GM23338 (cell line): ENCODE measurements around the gene CDKL4. TPM values are rescaled to one million over a fixed set of nuclear protein-coding genes. Genes with fewer than 3 reads are reported as not detected.

Source experiments
- ATAC-seq: fragments of 200-7000 bp; cut with Tn5 transposase; 3 replicates; pipeline ENCODE4 v1.9.1; 2020
- DNase-seq: peaks from one replicate; pipeline ENCODE4 v3.0.0-alpha.2; 2015; ENCODE audit warnings: low spot score
- H2AFZ ChIP-seq: fragments of 200-600 bp; sonication (generic); 2 replicates; pipeline ENCODE4 v1.8.0; 2016; ENCODE audit warnings: antibody characterized with exemption, mild to moderate bottlenecking, moderate library complexity
- H3F3A ChIP-seq: fragments of 200-600 bp; sonication (generic); replicated peaks from 2 replicates; pipeline ENCODE4 v1.8.0; 2017; ENCODE audit warnings: antibody characterized with exemption, mixed run types, low read depth
- H3K27ac ChIP-seq: fragments of 200-600 bp; sonication (generic); 2 replicates; pipeline ENCODE4 v1.6.1; 2016; ENCODE audit warnings: low read depth
- H3K27me3 ChIP-seq: fragments of 200-600 bp; sonication (generic); 2 replicates; pipeline ENCODE4 v1.8.0; 2016; ENCODE audit warnings: mild to moderate bottlenecking, mixed run types, moderate library complexity; ENCODE audit not compliant: insufficient read depth
- H3K36me3 ChIP-seq: fragments of 200-600 bp; sonication (generic); 2 replicates; pipeline ENCODE4 v1.8.0; 2016; ENCODE audit warnings: mild to moderate bottlenecking; ENCODE audit not compliant: insufficient read depth
- H3K4me1 ChIP-seq: fragments of 200-600 bp; sonication (generic); 2 replicates; pipeline ENCODE4 v1.8.0; 2016; ENCODE audit warnings: mild to moderate bottlenecking, moderate library complexity; ENCODE audit not compliant: insufficient read depth
- H3K4me2 ChIP-seq: fragments of 200-600 bp; sonication (generic); 2 replicates; pipeline ENCODE4 v1.7.1; 2017; ENCODE audit warnings: mixed run types
- H3K4me3 ChIP-seq: fragments of 200-600 bp; sonication (generic); 2 replicates; pipeline ENCODE4 v1.6.1; 2016; ENCODE audit warnings: mixed run types
- H3K79me2 ChIP-seq: fragments of 200-600 bp; sonication (generic); replicated peaks from 2 replicates; pipeline ENCODE4 v1.8.0; 2017; ENCODE audit warnings: mild to moderate bottlenecking; ENCODE audit not compliant: insufficient read depth
- H3K9me2 ChIP-seq: fragments of 200-600 bp; sonication (generic); 2 replicates; pipeline ENCODE4 v1.8.0; 2017; ENCODE audit not compliant: insufficient read depth
- H4K20me1 ChIP-seq: fragments of 200-600 bp; sonication (generic); replicated peaks from 2 replicates; pipeline ENCODE4 v1.8.0; 2017; ENCODE audit warnings: mild to moderate bottlenecking; ENCODE audit not compliant: insufficient read depth
- H3K27ac Mint-ChIP-seq: 2 replicates; pipeline ENCODE4 v1.8.0; 2020; ENCODE audit warnings: inconsistent platforms, mild to moderate bottlenecking, moderate library complexity, mixed read lengths
- H3K27me3 Mint-ChIP-seq: 3 replicates; pipeline ENCODE4 v1.8.0; 2022; ENCODE audit warnings: low read depth, mild to moderate bottlenecking, moderate library complexity, mixed read lengths, inconsistent platforms; ENCODE audit not compliant: insufficient read depth, poor library complexity
- H3K36me3 Mint-ChIP-seq: 3 replicates; pipeline ENCODE4 v1.8.0; 2021; ENCODE audit warnings: low read depth, mild to moderate bottlenecking, inconsistent platforms, moderate library complexity, mixed read lengths
- H3K4me1 Mint-ChIP-seq: 3 replicates; pipeline ENCODE4 v1.8.0; 2020; ENCODE audit warnings: mild to moderate bottlenecking, inconsistent platforms, mixed read lengths
- H3K4me3 Mint-ChIP-seq: 3 replicates; pipeline ENCODE4 v1.8.0; 2021; ENCODE audit warnings: moderate library complexity, mild to moderate bottlenecking, inconsistent platforms, mixed read lengths
- H3K9me3 Mint-ChIP-seq: 3 replicates; pipeline ENCODE4 v1.8.0; 2020; ENCODE audit warnings: moderate library complexity, mild to moderate bottlenecking, inconsistent platforms, mixed read lengths
- CREB1 ChIP-seq: fragments of 250-450 bp; sonication (Bioruptor Pico); IDR thresholded peaks from 2 replicates; pipeline ENCODE4 v1.5.0; 2020; ENCODE audit warnings: low read depth, mild to moderate bottlenecking, moderate library complexity
- EZH2 ChIP-seq: fragments of 200-600 bp; sonication (generic); IDR thresholded peaks from one replicate; pipeline ENCODE4 v1.8.0; 2017; ENCODE audit warnings: antibody characterized with exemption, mild to moderate bottlenecking, low read depth; ENCODE audit not compliant: unreplicated experiment
- ZNF331 ChIP-seq: fragments of 250-450 bp; sonication (Bioruptor Pico); IDR thresholded peaks from 2 replicates; pipeline ENCODE4 v1.5.0; 2020; ENCODE audit warnings: low read depth, mild to moderate bottlenecking, moderate library complexity
- ZNF462 ChIP-seq: fragments of 250-450 bp; sonication (Bioruptor Pico); IDR thresholded peaks from 2 replicates; pipeline ENCODE4 v1.5.0; 2020; ENCODE audit warnings: mild to moderate bottlenecking, moderate library complexity
- polyA plus RNA-seq: library from polyadenylated mRNA; unstranded; fragments of >200 nt; fragmentation: Nextera tagmentation; extraction: Ambion mirVana; gene quantifications from 2 replicates; pipeline ENCODE4 v1.2.1, GENCODE V29; 2016
- total RNA-seq: library from RNA; depleted of rRNA; stranded (reverse); fragments of >200 nt; shearing (Covaris generic); gene quantifications from 2 replicates; pipeline ENCODE4 v1.2.3, GENCODE V29; 2014

CDKL4 gene
- total and polyA plus RNA-seq, 2 experiments from 2014 or later, result 0.24 TPM; not detected in 1

- TF ChIP-seq ZNF462, result no peak
- TF ChIP-seq EZH2, result no peak
- no peak for TF ChIP-seq ZNF331
Observed at GRCh38 chr2:39290433-39290832, 46.7 kb upstream of the CDKL4 start (continued).

- Mint-ChIP-seq H3K27me3 (peaks cover 1% of the 10 kb centered on the region), H3K9me3 (no peaks in the 10 kb centered on the region), H3K36me3 (peaks cover 39% of the 10 kb centered on the region), H3K4me3 (no peak overlapping the region), H3K4me1 (peaks cover 4% of the 10 kb centered on the region; the same call in 2 of the 3 replicates), H3K27ac (no peak overlapping the region)
- Histone ChIP-seq H3K27ac (no peak overlapping the region), H4K20me1 (0 out of 2 replicates have a peak, but pooled peaks cover 4% of the 10 kb centered on the region), H3K36me3 (peaks cover 33% of the 10 kb centered on the region), H3F3A (no peaks in the 10 kb centered on the region), H3K79me2 (no peaks in the 10 kb centered on the region), H3K9me2 (no peaks in the 10 kb centered on the region), H3K4me2 (no peak overlapping the region), H2AFZ (no peak overlapping the region), H3K27me3 (no peaks in the 10 kb centered on the region), H3K4me1 (peaks cover 2% of the 10 kb centered on the region; the same call in 1 of the 2 replicates), H3K4me3 (no peak overlapping the region)
- DNase-seq (no peak), ATAC-seq (no peak)
- TF ChIP-seq CREB1 (CRISPR knock-in tag), result no peak
- TF ChIP-seq ZNF462, result no peak
Observed at GRCh38 chr2:39289609-39290008, 45.8 kb upstream of the CDKL4 start.
